GM23338 (cell line): Measurements from ENCODE around the gene UVRAG. TPM values are rescaled to one million over a fixed set of nuclear protein-coding genes. Genes with fewer than 3 reads are reported as not detected.

Experiments used
- ATAC-seq: fragments of 200-7000 bp; cut with Tn5 transposase; 3 replicates; pipeline ENCODE4 v1.9.1; 2020
- DNase-seq: peaks from one replicate; pipeline ENCODE4 v3.0.0-alpha.2; 2015; ENCODE audit warnings: low spot score
- H2AFZ ChIP-seq: fragments of 200-600 bp; sonication (generic); 2 replicates; pipeline ENCODE4 v1.8.0; 2016; ENCODE audit warnings: antibody characterized with exemption, mild to moderate bottlenecking, moderate library complexity
- H3F3A ChIP-seq: fragments of 200-600 bp; sonication (generic); replicated peaks from 2 replicates; pipeline ENCODE4 v1.8.0; 2017; ENCODE audit warnings: antibody characterized with exemption, mixed run types, low read depth
- H3K27ac ChIP-seq: fragments of 200-600 bp; sonication (generic); 2 replicates; pipeline ENCODE4 v1.6.1; 2016; ENCODE audit warnings: low read depth
- H3K27me3 ChIP-seq: fragments of 200-600 bp; sonication (generic); 2 replicates; pipeline ENCODE4 v1.8.0; 2016; ENCODE audit warnings: mild to moderate bottlenecking, mixed run types, moderate library complexity; ENCODE audit not compliant: insufficient read depth
- H3K36me3 ChIP-seq: fragments of 200-600 bp; sonication (generic); 2 replicates; pipeline ENCODE4 v1.8.0; 2016; ENCODE audit warnings: mild to moderate bottlenecking; ENCODE audit not compliant: insufficient read depth
- H3K4me1 ChIP-seq: fragments of 200-600 bp; sonication (generic); 2 replicates; pipeline ENCODE4 v1.8.0; 2016; ENCODE audit warnings: mild to moderate bottlenecking, moderate library complexity; ENCODE audit not compliant: insufficient read depth
- H3K4me2 ChIP-seq: fragments of 200-600 bp; sonication (generic); 2 replicates; pipeline ENCODE4 v1.7.1; 2017; ENCODE audit warnings: mixed run types
- H3K4me3 ChIP-seq: fragments of 200-600 bp; sonication (generic); 2 replicates; pipeline ENCODE4 v1.6.1; 2016; ENCODE audit warnings: mixed run types
- H3K79me2 ChIP-seq: fragments of 200-600 bp; sonication (generic); replicated peaks from 2 replicates; pipeline ENCODE4 v1.8.0; 2017; ENCODE audit warnings: mild to moderate bottlenecking; ENCODE audit not compliant: insufficient read depth
- H3K9me2 ChIP-seq: fragments of 200-600 bp; sonication (generic); 2 replicates; pipeline ENCODE4 v1.8.0; 2017; ENCODE audit not compliant: insufficient read depth
- H4K20me1 ChIP-seq: fragments of 200-600 bp; sonication (generic); replicated peaks from 2 replicates; pipeline ENCODE4 v1.8.0; 2017; ENCODE audit warnings: mild to moderate bottlenecking; ENCODE audit not compliant: insufficient read depth
- H3K27ac Mint-ChIP-seq: 2 replicates; pipeline ENCODE4 v1.8.0; 2020; ENCODE audit warnings: inconsistent platforms, mild to moderate bottlenecking, moderate library complexity, mixed read lengths
- H3K27me3 Mint-ChIP-seq: 3 replicates; pipeline ENCODE4 v1.8.0; 2022; ENCODE audit warnings: low read depth, mild to moderate bottlenecking, moderate library complexity, mixed read lengths, inconsistent platforms; ENCODE audit not compliant: insufficient read depth, poor library complexity
- H3K36me3 Mint-ChIP-seq: 3 replicates; pipeline ENCODE4 v1.8.0; 2021; ENCODE audit warnings: low read depth, mild to moderate bottlenecking, inconsistent platforms, moderate library complexity, mixed read lengths
- H3K4me1 Mint-ChIP-seq: 3 replicates; pipeline ENCODE4 v1.8.0; 2020; ENCODE audit warnings: mild to moderate bottlenecking, inconsistent platforms, mixed read lengths
- H3K4me3 Mint-ChIP-seq: 3 replicates; pipeline ENCODE4 v1.8.0; 2021; ENCODE audit warnings: moderate library complexity, mild to moderate bottlenecking, inconsistent platforms, mixed read lengths
- H3K9me3 Mint-ChIP-seq: 3 replicates; pipeline ENCODE4 v1.8.0; 2020; ENCODE audit warnings: moderate library complexity, mild to moderate bottlenecking, inconsistent platforms, mixed read lengths
- CREB1 ChIP-seq: fragments of 250-450 bp; sonication (Bioruptor Pico); IDR thresholded peaks from 2 replicates; pipeline ENCODE4 v1.5.0; 2020; ENCODE audit warnings: low read depth, mild to moderate bottlenecking, moderate library complexity
- EZH2 ChIP-seq: fragments of 200-600 bp; sonication (generic); IDR thresholded peaks from one replicate; pipeline ENCODE4 v1.8.0; 2017; ENCODE audit warnings: antibody characterized with exemption, mild to moderate bottlenecking, low read depth; ENCODE audit not compliant: unreplicated experiment
- EZH2phosphoT487 ChIP-seq: fragments of 200-600 bp; sonication (generic); IDR thresholded peaks from one replicate; pipeline ENCODE4 v1.8.1; 2018; ENCODE audit warnings: antibody characterized with exemption; ENCODE audit not compliant: unreplicated experiment
- JUNB ChIP-seq: IDR thresholded peaks from one replicate; pipeline ENCODE4 v1.6.1; 2016; ENCODE audit warnings: antibody characterized with exemption; ENCODE audit not compliant: unreplicated experiment
- NANOG ChIP-seq: IDR thresholded peaks from 2 replicates; pipeline ENCODE4 v1.6.1; 2016; ENCODE audit warnings: antibody characterized with exemption, borderline replicate concordance
- POLR2AphosphoS5 ChIP-seq: IDR thresholded peaks from 2 replicates; pipeline ENCODE4 v1.6.1; 2016; ENCODE audit warnings: antibody characterized with exemption, low read depth
- REST ChIP-seq: IDR thresholded peaks from one replicate; pipeline ENCODE4 v1.6.1; 2018; ENCODE audit warnings: antibody characterized with exemption; ENCODE audit not compliant: unreplicated experiment
- STAT1 ChIP-seq: IDR thresholded peaks from one replicate; pipeline ENCODE4 v1.6.1; 2016; ENCODE audit warnings: antibody characterized with exemption; ENCODE audit not compliant: unreplicated experiment
- ZNF114 ChIP-seq: fragments of 250-450 bp; sonication (Bioruptor Pico); IDR thresholded peaks from 2 replicates; pipeline ENCODE4 v1.5.0; 2020; ENCODE audit warnings: mild to moderate bottlenecking, moderate library complexity
- ZNF331 ChIP-seq: fragments of 250-450 bp; sonication (Bioruptor Pico); IDR thresholded peaks from 2 replicates; pipeline ENCODE4 v1.5.0; 2020; ENCODE audit warnings: low read depth, mild to moderate bottlenecking, moderate library complexity
- polyA plus RNA-seq: library from polyadenylated mRNA; unstranded; fragments of >200 nt; fragmentation: Nextera tagmentation; extraction: Ambion mirVana; gene quantifications from 2 replicates; pipeline ENCODE4 v1.2.1, GENCODE V29; 2016
- total RNA-seq: library from RNA; depleted of rRNA; stranded (reverse); fragments of >200 nt; shearing (Covaris generic); gene quantifications from 2 replicates; pipeline ENCODE4 v1.2.3, GENCODE V29; 2014
- TF ChIP-seq, protein P1 (sequence below), 2 experiments: fragments of 200-600 bp in 1 of 2; sonication (generic) in 1 of 2; conservative IDR thresholded peaks; 2 replicates each; pipeline versions ENCODE4 v1.5.1 to v1.6.1; 2016 to 2017; ENCODE audit warnings: antibody characterized with exemption in 2 of 2, low read depth in 2 of 2, mild to moderate bottlenecking in 2 of 2, moderate library complexity in 1 of 2
- TF ChIP-seq, protein P2 (sequence below): IDR thresholded peaks from 2 replicates; pipeline ENCODE4 v1.6.1; 2016; ENCODE audit warnings: antibody characterized with exemption
- TF ChIP-seq, protein P3 (sequence below): fragments of 250-450 bp; sonication (Bioruptor Pico); IDR thresholded peaks from 2 replicates; pipeline ENCODE4 v1.5.0; 2020; ENCODE audit warnings: mild to moderate bottlenecking, moderate library complexity

Gene UVRAG
- total and polyA plus RNA-seq, 2 experiments from 2014 or later: 15.3 to 17.4 TPM

DNA sequence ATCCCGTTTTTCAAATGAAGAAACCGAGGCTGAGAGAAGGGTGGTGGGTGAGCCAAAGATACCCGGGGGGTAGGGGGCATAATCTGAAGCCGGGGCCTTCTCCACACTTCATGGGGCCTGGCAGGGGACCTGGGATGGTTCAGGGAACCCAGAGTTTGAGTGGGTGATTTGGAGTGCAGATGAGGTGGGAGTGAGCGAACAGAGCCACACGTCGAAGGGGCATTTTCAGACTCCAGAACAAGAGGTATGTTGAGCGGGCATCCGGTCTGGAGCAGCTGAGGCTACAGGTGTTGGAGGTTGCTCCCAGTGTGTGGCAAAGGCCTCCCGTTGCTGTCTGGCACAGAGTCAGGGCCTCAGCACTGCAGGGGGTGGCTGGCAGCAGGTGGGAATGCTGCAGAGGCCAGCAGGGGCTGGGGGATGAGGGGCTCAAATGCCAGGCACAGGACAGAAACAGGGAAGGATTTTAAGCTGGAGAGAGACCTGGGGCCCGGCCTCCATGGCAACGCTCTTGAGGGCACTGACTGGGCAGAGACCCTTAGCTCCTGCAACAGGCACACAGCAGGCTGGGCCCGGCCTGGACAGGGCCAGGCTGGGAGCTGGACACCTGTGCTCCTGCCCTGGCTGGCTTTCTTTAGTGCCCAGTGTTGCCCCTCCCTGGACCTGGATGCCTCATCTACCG, 345.1 kb downstream of the UVRAG start:
- Histone ChIP-seq H3K36me3 (no peaks in the 10 kb centered on the region), H3K27ac (no peak overlapping the region), H3F3A (no peaks in the 10 kb centered on the region), H2AFZ (no peak overlapping the region), H3K4me2 (no peak overlapping the region), H3K4me1 (no peaks in the 10 kb centered on the region), H4K20me1 (no peaks in the 10 kb centered on the region), H3K27me3 (no peaks in the 10 kb centered on the region), H3K79me2 (no peaks in the 10 kb centered on the region), H3K4me3 (no peak overlapping the region), H3K9me2 (no peaks in the 10 kb centered on the region)
- DNase-seq: no peak
- peaks cover 13% of the 10 kb centered on the region for H3K27me3 Mint-ChIP-seq
- ATAC-seq: no peak
- no peaks in the 10 kb centered on the region for H3K9me3 Mint-ChIP-seq
- H3K36me3 Mint-ChIP-seq: no peaks in the 10 kb centered on the region
- H3K27ac Mint-ChIP-seq: no peak overlapping the region
- no peak overlapping the region for H3K4me3 Mint-ChIP-seq
- TF ChIP-seq, protein P1, sequence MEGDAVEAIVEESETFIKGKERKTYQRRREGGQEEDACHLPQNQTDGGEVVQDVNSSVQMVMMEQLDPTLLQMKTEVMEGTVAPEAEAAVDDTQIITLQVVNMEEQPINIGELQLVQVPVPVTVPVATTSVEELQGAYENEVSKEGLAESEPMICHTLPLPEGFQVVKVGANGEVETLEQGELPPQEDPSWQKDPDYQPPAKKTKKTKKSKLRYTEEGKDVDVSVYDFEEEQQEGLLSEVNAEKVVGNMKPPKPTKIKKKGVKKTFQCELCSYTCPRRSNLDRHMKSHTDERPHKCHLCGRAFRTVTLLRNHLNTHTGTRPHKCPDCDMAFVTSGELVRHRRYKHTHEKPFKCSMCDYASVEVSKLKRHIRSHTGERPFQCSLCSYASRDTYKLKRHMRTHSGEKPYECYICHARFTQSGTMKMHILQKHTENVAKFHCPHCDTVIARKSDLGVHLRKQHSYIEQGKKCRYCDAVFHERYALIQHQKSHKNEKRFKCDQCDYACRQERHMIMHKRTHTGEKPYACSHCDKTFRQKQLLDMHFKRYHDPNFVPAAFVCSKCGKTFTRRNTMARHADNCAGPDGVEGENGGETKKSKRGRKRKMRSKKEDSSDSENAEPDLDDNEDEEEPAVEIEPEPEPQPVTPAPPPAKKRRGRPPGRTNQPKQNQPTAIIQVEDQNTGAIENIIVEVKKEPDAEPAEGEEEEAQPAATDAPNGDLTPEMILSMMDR (conservative IDR thresholded peaks at IDR 0.05; ENCODE audit: low read depth in 2 of 2): no peak
- TF ChIP-seq NANOG (no peak), REST (no peak), JUNB (no peak), CREB1 (CRISPR knock-in tag) (no peak), ZNF114 (no peak), ZNF331 (CRISPR knock-in tag) (no peak), POLR2AphosphoS5 (no peak), EZH2phosphoT487 (no peak), STAT1 (no peak), EZH2 (no peak)
- TF ChIP-seq, protein P2, sequence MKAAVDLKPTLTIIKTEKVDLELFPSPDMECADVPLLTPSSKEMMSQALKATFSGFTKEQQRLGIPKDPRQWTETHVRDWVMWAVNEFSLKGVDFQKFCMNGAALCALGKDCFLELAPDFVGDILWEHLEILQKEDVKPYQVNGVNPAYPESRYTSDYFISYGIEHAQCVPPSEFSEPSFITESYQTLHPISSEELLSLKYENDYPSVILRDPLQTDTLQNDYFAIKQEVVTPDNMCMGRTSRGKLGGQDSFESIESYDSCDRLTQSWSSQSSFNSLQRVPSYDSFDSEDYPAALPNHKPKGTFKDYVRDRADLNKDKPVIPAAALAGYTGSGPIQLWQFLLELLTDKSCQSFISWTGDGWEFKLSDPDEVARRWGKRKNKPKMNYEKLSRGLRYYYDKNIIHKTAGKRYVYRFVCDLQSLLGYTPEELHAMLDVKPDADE: no peak
- TF ChIP-seq, protein P3, sequence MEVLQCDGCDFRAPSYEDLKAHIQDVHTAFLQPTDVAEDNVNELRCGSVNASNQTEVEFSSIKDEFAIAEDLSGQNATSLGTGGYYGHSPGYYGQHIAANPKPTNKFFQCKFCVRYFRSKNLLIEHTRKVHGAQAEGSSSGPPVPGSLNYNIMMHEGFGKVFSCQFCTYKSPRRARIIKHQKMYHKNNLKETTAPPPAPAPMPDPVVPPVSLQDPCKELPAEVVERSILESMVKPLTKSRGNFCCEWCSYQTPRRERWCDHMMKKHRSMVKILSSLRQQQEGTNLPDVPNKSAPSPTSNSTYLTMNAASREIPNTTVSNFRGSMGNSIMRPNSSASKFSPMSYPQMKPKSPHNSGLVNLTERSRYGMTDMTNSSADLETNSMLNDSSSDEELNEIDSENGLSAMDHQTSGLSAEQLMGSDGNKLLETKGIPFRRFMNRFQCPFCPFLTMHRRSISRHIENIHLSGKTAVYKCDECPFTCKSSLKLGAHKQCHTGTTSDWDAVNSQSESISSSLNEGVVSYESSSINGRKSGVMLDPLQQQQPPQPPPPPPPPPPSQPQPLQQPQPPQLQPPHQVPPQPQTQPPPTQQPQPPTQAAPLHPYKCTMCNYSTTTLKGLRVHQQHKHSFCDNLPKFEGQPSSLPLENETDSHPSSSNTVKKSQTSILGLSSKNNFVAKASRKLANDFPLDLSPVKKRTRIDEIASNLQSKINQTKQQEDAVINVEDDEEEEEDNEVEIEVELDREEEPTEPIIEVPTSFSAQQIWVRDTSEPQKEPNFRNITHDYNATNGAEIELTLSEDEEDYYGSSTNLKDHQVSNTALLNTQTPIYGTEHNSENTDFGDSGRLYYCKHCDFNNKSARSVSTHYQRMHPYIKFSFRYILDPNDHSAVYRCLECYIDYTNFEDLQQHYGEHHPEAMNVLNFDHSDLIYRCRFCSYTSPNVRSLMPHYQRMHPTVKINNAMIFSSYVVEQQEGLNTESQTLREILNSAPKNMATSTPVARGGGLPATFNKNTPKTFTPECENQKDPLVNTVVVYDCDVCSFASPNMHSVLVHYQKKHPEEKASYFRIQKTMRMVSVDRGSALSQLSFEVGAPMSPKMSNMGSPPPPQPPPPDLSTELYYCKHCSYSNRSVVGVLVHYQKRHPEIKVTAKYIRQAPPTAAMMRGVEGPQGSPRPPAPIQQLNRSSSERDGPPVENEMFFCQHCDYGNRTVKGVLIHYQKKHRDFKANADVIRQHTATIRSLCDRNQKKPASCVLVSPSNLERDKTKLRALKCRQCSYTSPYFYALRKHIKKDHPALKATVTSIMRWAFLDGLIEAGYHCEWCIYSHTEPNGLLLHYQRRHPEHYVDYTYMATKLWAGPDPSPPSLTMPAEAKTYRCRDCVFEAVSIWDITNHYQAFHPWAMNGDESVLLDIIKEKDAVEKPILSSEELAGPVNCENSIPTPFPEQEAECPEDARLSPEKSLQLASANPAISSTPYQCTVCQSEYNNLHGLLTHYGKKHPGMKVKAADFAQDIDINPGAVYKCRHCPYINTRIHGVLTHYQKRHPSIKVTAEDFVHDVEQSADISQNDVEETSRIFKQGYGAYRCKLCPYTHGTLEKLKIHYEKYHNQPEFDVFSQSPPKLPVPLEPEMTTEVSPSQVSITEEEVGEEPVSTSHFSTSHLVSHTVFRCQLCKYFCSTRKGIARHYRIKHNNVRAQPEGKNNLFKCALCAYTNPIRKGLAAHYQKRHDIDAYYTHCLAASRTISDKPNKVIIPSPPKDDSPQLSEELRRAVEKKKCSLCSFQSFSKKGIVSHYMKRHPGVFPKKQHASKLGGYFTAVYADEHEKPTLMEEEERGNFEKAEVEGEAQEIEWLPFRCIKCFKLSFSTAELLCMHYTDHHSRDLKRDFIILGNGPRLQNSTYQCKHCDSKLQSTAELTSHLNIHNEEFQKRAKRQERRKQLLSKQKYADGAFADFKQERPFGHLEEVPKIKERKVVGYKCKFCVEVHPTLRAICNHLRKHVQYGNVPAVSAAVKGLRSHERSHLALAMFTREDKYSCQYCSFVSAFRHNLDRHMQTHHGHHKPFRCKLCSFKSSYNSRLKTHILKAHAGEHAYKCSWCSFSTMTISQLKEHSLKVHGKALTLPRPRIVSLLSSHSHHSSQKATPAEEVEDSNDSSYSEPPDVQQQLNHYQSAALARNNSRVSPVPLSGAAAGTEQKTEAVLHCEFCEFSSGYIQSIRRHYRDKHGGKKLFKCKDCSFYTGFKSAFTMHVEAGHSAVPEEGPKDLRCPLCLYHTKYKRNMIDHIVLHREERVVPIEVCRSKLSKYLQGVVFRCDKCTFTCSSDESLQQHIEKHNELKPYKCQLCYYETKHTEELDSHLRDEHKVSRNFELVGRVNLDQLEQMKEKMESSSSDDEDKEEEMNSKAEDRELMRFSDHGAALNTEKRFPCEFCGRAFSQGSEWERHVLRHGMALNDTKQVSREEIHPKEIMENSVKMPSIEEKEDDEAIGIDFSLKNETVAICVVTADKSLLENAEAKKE (CRISPR knock-in tag): no peak
- H3K4me1 Mint-ChIP-seq: 0 out of 3 replicates have a peak, but pooled peaks cover 3% of the 10 kb centered on the region
